Trophoblast cell (in vitro differentiated cells and primary cell): ENCODE measurements around the gene TSSK2.
A peak's percentile ranks its signal among the peaks of the same experiment; 100 is the strongest.
"Not testable (repeated sequence)": the region's sequence is repeated elsewhere in the genome, so short reads cannot be mapped to it uniquely, and the experiment has no call there.

ENCODE experiments used
- DNase-seq, 2 donors: peaks; one replicate each; pipeline ENCODE4 v3.0.0-alpha.2; 2016
- H2AFZ ChIP-seq: 2 replicates; pipeline ENCODE4 v1.6.1; 2013; ENCODE audit warnings: low read length, moderate library complexity, mild to moderate bottlenecking; ENCODE audit not compliant: insufficient read depth, poor library complexity
- H2AK5ac ChIP-seq: 2 replicates; pipeline ENCODE4 v1.6.1; 2013; ENCODE audit warnings: mild to moderate bottlenecking, low read length
- H2BK120ac ChIP-seq: 2 replicates; pipeline ENCODE4 v1.6.1; 2013; ENCODE audit warnings: low read length, mild to moderate bottlenecking, moderate library complexity; ENCODE audit not compliant: insufficient read depth, poor library complexity
- H2BK12ac ChIP-seq: 2 replicates; pipeline ENCODE4 v1.6.1; 2013; ENCODE audit warnings: mild to moderate bottlenecking, low read length, moderate library complexity
- H2BK5ac ChIP-seq: 2 replicates; pipeline ENCODE4 v1.6.1; 2013; ENCODE audit warnings: low read length, low read depth, moderate library complexity, mild to moderate bottlenecking; ENCODE audit not compliant: poor library complexity
- H3K14ac ChIP-seq: 2 replicates; pipeline ENCODE4 v1.6.1; 2013; ENCODE audit warnings: mild to moderate bottlenecking, low read length
- H3K18ac ChIP-seq: 2 replicates; pipeline ENCODE4 v1.6.1; 2013; ENCODE audit warnings: mild to moderate bottlenecking, low read length
- H3K23ac ChIP-seq: 2 replicates; pipeline ENCODE4 v1.6.1; 2013; ENCODE audit warnings: low read length
- H3K27ac ChIP-seq: 2 replicates; pipeline ENCODE4 v1.5.1; 2013; ENCODE audit warnings: low read depth, mild to moderate bottlenecking, inconsistent platforms, low read length, moderate library complexity
- H3K27me3 ChIP-seq: 2 replicates; pipeline ENCODE4 v1.6.1; 2013; ENCODE audit warnings: inconsistent platforms, mild to moderate bottlenecking, low read length, moderate library complexity; ENCODE audit not compliant: insufficient read depth
- H3K36me3 ChIP-seq, 2 experiments: 1 replicate in 1 of 2; 2 replicates in 1 of 2; pipeline ENCODE4 v1.6.1; 2013; ENCODE audit warnings: low read length in 2 of 2, mild to moderate bottlenecking in 2 of 2, moderate library complexity in 1 of 2; ENCODE audit not compliant: insufficient read depth in 2 of 2, control insufficient read depth in 1 of 2
- H3K4ac ChIP-seq: 2 replicates; pipeline ENCODE4 v1.6.1; 2013; ENCODE audit warnings: low read depth, mild to moderate bottlenecking, low read length, moderate library complexity
- H3K4me1 ChIP-seq, 2 experiments: 1 replicate in 1 of 2; 2 replicates in 1 of 2; pipeline ENCODE4 v1.6.1; 2013; ENCODE audit warnings: low read length in 2 of 2, mild to moderate bottlenecking in 2 of 2, moderate library complexity in 1 of 2; ENCODE audit not compliant: insufficient read depth in 2 of 2, control insufficient read depth in 1 of 2
- H3K4me2 ChIP-seq: 2 replicates; pipeline ENCODE4 v1.6.1; 2013; ENCODE audit warnings: inconsistent platforms, mild to moderate bottlenecking, low read length, moderate library complexity
- H3K4me3 ChIP-seq: 2 replicates; pipeline ENCODE4 v1.5.1; 2013; ENCODE audit warnings: mild to moderate bottlenecking, low read depth, low read length, inconsistent platforms
- H3K79me1 ChIP-seq: one replicate; pipeline ENCODE4 v1.6.1; 2013; ENCODE audit warnings: low read length
- H3K79me2 ChIP-seq: 2 replicates; pipeline ENCODE4 v1.6.1; 2013; ENCODE audit warnings: low read length, mild to moderate bottlenecking; ENCODE audit not compliant: control insufficient read depth, insufficient read depth, poor library complexity
- H3K9ac ChIP-seq: 2 replicates; pipeline ENCODE4 v1.6.1; 2013; ENCODE audit warnings: mild to moderate bottlenecking, low read length
- H3K9me3 ChIP-seq: 2 replicates; pipeline ENCODE4 v1.6.1; 2013; ENCODE audit warnings: low read depth, mild to moderate bottlenecking, control low read depth, inconsistent platforms, low read length; ENCODE audit not compliant: insufficient read depth
- H4K12ac ChIP-seq: 2 replicates; pipeline ENCODE4 v1.6.1; 2013; ENCODE audit warnings: low read depth, mild to moderate bottlenecking, low read length, moderate library complexity
- H4K8ac ChIP-seq: 2 replicates; pipeline ENCODE4 v1.6.1; 2013; ENCODE audit warnings: low read depth, mild to moderate bottlenecking, low read length, moderate library complexity
- H4K91ac ChIP-seq: one replicate; pipeline ENCODE4 v1.6.1; 2013; ENCODE audit warnings: low read depth, mild to moderate bottlenecking, low read length, moderate library complexity
- WGBS: extraction: QIAGEN DNeasy Blood & Tissue Kit; methylation state at CpG from one replicate; pipeline ENCODE4 v1.1.7; 2013; ENCODE audit warnings: missing lambda C conversion rate; ENCODE audit not compliant: insufficient read length, insufficient coverage; ENCODE audit errors: extremely low coverage; 5-methylcytosine and 5-hydroxymethylcytosine counted together

The TSSK2 gene

DNA sequence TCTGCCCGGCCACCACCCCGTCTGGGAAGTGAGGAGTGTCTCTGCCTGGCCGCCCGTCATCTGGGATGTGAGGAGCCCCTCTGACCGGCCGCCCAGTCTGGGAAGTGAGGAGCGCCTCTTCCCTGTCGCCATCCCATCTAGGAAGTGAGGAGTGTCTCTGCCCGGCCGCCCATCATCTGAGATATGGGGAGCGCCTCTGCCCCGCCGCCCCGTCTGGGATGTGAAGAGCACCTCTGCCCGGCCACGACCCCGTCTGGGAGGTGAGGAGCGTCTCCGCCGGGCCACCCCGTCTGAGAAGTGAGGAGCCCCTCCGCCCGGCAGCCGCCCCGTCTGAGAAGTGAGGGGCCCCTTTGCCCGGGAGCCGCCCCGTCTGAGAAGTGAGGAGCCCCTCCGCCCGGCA lies 47.0 kb upstream of the TSSK2 start:
- not testable (repeated sequence) for H3K79me2 ChIP-seq, H3K27ac ChIP-seq, H3K4me1 ChIP-seq, H3K27me3 ChIP-seq, H3K4me3 ChIP-seq, H3K23ac ChIP-seq, H3K4me2 ChIP-seq, H2BK5ac ChIP-seq, H2AFZ ChIP-seq, H2BK120ac ChIP-seq, H3K9ac ChIP-seq, H3K18ac ChIP-seq, H4K12ac ChIP-seq, H3K79me1 ChIP-seq, H3K4ac ChIP-seq, H3K9me3 ChIP-seq, DNase-seq, H2AK5ac ChIP-seq, H4K91ac ChIP-seq, H2BK12ac ChIP-seq, H4K8ac ChIP-seq, H3K14ac ChIP-seq
- peaks cover 10 to 17% of the 10 kb centered on the region in 2 experiments for H3K36me3 ChIP-seq
- WGBS, result no CpG with 5 or more reads among the region's 30 CpGs

DNA sequence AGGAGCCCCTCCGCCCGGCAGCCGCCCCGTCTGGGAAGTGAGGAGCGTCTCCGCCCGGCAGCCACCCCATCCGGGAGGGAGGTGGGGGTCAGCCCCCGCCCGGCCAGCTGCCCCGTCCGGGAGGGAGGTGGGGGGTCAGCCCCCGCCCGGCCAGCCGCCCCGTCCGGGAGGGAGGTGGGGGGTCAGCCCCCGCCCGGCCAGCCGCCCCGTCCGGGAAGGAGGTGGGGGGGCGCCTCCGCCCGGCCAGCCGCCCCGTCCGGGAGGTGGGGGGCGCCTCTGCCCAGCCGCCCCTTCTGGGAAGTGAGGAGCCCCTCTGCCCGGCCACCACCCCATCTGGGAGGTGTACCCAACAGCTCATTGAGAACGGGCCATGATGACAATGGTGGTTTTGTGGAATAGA lies 46.5 kb upstream of the TSSK2 start:
- not testable (repeated sequence) for H3K14ac ChIP-seq, H3K9ac ChIP-seq, H2AFZ ChIP-seq, H3K9me3 ChIP-seq, H3K27me3 ChIP-seq, H3K23ac ChIP-seq, H3K79me1 ChIP-seq, H3K79me2 ChIP-seq, H3K4ac ChIP-seq, H2BK120ac ChIP-seq, H4K8ac ChIP-seq, H4K91ac ChIP-seq, H3K4me1 ChIP-seq, H3K18ac ChIP-seq, H4K12ac ChIP-seq, DNase-seq, H2BK5ac ChIP-seq, H3K27ac ChIP-seq, H3K4me2 ChIP-seq, H2BK12ac ChIP-seq, H3K4me3 ChIP-seq, H2AK5ac ChIP-seq
- H3K36me3 ChIP-seq, result peaks cover 9 to 20% of the 10 kb centered on the region in 2 experiments
- WGBS, result no CpG with 5 or more reads among the region's 32 CpGs

- H3K23ac ChIP-seq, result no peak overlapping the region
- H3K27ac ChIP-seq, result no peak overlapping the region
- no peak overlapping the region for H3K4me2 ChIP-seq
- no peaks in the 10 kb centered on the region for H3K9me3 ChIP-seq
- no peak overlapping the region for H2BK12ac ChIP-seq
- H4K12ac ChIP-seq, result no peak overlapping the region
- H4K91ac ChIP-seq, result no peak overlapping the region
- no peak overlapping the region for H3K4me3 ChIP-seq
- H2AK5ac ChIP-seq, result no peak overlapping the region
- no peak overlapping the region for H4K8ac ChIP-seq
- no peak overlapping the region for H2BK5ac ChIP-seq
- H3K4me1 ChIP-seq, result peaks cover 2% of the 10 kb centered on the region in 2 experiments
- peak in 1 of 2 donors; percentile 37 for DNase-seq
- no peak overlapping the region for H3K9ac ChIP-seq
- H3K36me3 ChIP-seq, result peaks cover 6 to 20% of the 10 kb centered on the region in 2 experiments
- no peak overlapping the region for H3K14ac ChIP-seq
- no peak overlapping the region for H2BK120ac ChIP-seq
- H2AFZ ChIP-seq, result no peak overlapping the region
- H3K79me2 ChIP-seq, result no peaks in the 10 kb centered on the region
- H3K79me1 ChIP-seq, result no peaks in the 10 kb centered on the region
- no peak overlapping the region for H3K18ac ChIP-seq
- no peaks in the 10 kb centered on the region for H3K27me3 ChIP-seq
- H3K4ac ChIP-seq, result no peak overlapping the region
- WGBS, result no CpG with 5 or more reads among the region's 1 CpG
Observed at GRCh38 chr22:19085233-19085718, 45.8 kb upstream of the TSSK2 start.

DNA sequence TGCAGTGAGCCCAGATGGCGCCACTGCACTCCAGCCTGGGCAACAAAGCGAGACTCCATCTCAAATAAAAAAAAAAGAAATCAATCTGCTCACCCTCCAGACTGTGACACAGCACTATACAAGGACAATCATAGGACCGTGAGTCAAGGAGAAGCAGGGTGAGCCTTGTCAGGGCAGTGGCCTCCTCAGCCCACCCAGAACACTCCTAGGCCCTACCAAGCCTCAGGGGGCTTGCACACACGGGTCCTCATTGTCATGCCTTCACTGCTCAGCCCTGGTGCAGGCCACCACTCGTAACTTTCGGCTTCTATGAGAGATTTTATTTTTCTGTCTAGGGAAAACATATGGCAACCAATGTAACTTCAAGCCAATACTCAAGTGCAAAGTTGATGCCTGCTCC lies 44.7 kb upstream of the TSSK2 start:
- no peaks in the 10 kb centered on the region for H3K27me3 ChIP-seq
- H3K36me3 ChIP-seq, result peaks cover 7 to 20% of the 10 kb centered on the region in 2 experiments
- no peak overlapping the region for H3K4me3 ChIP-seq
- H3K14ac ChIP-seq, result no peak overlapping the region
- no peak overlapping the region for H3K4me2 ChIP-seq
- no peak overlapping the region for H4K91ac ChIP-seq
- WGBS, result no CpG with 5 or more reads among the region's 6 CpGs
- DNase-seq, result no peak
- no peak overlapping the region for H2BK120ac ChIP-seq
- no peak overlapping the region for H2BK12ac ChIP-seq
- H3K18ac ChIP-seq, result peak overlapping the region; percentile 3
- no peaks in the 10 kb centered on the region for H3K79me1 ChIP-seq
- H3K79me2 ChIP-seq, result no peaks in the 10 kb centered on the region
- no peak overlapping the region for H4K8ac ChIP-seq
- no peak overlapping the region for H2AK5ac ChIP-seq
- no peak overlapping the region for H3K23ac ChIP-seq
- H2AFZ ChIP-seq, result no peak overlapping the region
- H4K12ac ChIP-seq, result no peak overlapping the region
- H3K9me3 ChIP-seq, result no peaks in the 10 kb centered on the region
- no peak overlapping the region for H3K9ac ChIP-seq
- H2BK5ac ChIP-seq, result no peak overlapping the region
- peaks cover 2% of the 10 kb centered on the region in 2 experiments for H3K4me1 ChIP-seq
- no peak overlapping the region for H3K27ac ChIP-seq
- no peak overlapping the region for H3K4ac ChIP-seq
